ENCODE data around the gene TMC1.

Gene TMC1

GRCh38 chr9:72646061-72646460, 124.7 kb downstream of the TMC1 start:
- Histone ChIP-seq H3K27me3 (ENCODE audit: control insufficient read depth in 1 of 2, insufficient read depth in 2 of 2, low read length in 2 of 2) (no peaks in the 10 kb centered on the region), H3K36me3 (ENCODE audit: control insufficient read depth in 2 of 2, insufficient read depth in 2 of 2, low read length in 2 of 2) (no peaks in the 10 kb centered on the region), H3K4me3 (ENCODE audit: low read length in 2 of 2) (no peak overlapping the region), H3K9me3 (ENCODE audit: control insufficient read depth in 2 of 2, low read length in 2 of 2) (no peaks in the 10 kb centered on the region), H3K9ac (ENCODE audit: low read length in 2 of 2) (no peak overlapping the region), H3K4me1 (ENCODE audit: control insufficient read depth, insufficient read depth, low read length) (no peaks in the 10 kb centered on the region), H3K27ac (ENCODE audit: low read length) (no peak overlapping the region)

DNA sequence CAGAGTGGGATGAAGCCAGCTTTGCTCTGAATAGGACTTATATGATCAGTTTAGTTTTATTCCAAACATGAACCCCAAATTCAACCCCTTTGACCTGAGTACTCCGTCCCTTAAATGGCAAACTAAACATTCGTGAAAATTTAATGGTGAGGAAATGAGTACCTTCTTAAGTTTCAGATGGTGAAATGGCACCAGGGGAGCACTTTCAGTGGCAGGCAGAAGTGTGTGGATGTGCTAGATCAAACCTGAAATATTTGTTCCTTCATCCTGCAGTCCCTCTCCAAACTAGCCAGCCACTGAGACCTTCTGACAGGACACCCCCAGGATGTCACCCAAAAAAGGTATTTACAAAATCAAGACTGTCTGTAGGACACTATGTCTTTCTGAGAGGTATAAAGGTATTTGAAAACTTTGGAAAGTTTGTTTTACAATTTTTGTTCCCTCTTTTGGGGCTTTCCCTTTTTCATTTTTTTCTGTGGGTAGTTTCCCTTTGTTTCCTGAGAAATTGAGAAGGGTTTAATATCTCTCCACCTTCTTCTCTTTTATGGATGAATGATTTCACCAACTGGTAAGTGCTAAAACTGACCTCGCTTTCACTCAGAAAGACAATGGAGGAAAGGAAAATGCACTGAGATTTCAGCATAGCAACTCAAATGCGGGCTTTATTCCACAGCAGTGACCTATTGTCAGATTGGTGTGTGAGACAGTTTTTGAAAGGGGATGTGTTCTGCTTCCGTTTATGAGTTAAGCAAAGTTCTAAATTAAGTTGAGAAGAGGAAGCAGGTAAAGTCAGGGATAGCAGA, 127.1 kb downstream of the TMC1 start:
- H3K36me3 ChIP-seq (ENCODE audit: control insufficient read depth in 2 of 2, insufficient read depth in 2 of 2, low read length in 2 of 2) = no peaks in the 10 kb centered on the region
- no peak overlapping the region for H3K27ac ChIP-seq (ENCODE audit: low read length)
- no peak overlapping the region for H3K4me3 ChIP-seq (ENCODE audit: low read length in 2 of 2)
- H3K27me3 ChIP-seq (ENCODE audit: control insufficient read depth in 1 of 2, insufficient read depth in 2 of 2, low read length in 2 of 2) = no peaks in the 10 kb centered on the region
- no peak overlapping the region for H3K9ac ChIP-seq (ENCODE audit: low read length in 2 of 2)
- no peaks in the 10 kb centered on the region for H3K9me3 ChIP-seq (ENCODE audit: control insufficient read depth in 2 of 2, low read length in 2 of 2)
- no peaks in the 10 kb centered on the region for H3K4me1 ChIP-seq (ENCODE audit: control insufficient read depth, insufficient read depth, low read length)

DNA sequence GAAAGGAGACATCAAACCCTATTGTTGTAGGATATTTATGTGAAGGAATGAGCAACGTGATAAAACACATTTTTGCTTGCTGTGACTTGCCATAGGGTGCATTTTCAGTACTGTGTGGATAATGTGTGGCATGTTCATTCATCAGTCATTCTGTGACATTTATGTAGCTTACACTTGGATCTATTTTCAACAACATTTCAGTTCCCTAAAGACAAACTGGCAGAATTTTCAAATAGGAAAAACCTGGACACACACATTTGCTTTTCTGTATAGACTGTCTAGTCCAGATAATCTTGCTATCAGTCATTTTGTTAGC, 127.7 kb downstream of the TMC1 start:
- Histone ChIP-seq H3K9ac (ENCODE audit: low read length in 2 of 2) (no peak overlapping the region), H3K36me3 (ENCODE audit: control insufficient read depth in 2 of 2, insufficient read depth in 2 of 2, low read length in 2 of 2) (no peaks in the 10 kb centered on the region), H3K4me3 (ENCODE audit: low read length in 2 of 2) (no peak overlapping the region), H3K27me3 (ENCODE audit: control insufficient read depth in 1 of 2, insufficient read depth in 2 of 2, low read length in 2 of 2) (no peaks in the 10 kb centered on the region), H3K27ac (ENCODE audit: low read length) (no peak overlapping the region), H3K4me1 (ENCODE audit: control insufficient read depth, insufficient read depth, low read length) (no peaks in the 10 kb centered on the region), H3K9me3 (ENCODE audit: control insufficient read depth in 2 of 2, low read length in 2 of 2) (no peaks in the 10 kb centered on the region)

GRCh38 chr9:72650206-72650605, 128.8 kb downstream of the TMC1 start:
- H3K9me3 ChIP-seq (ENCODE audit: control insufficient read depth in 2 of 2, low read length in 2 of 2) = no peaks in the 10 kb centered on the region

GRCh38 chr9:72656021-72656420, 134.6 kb downstream of the TMC1 start:
- Histone ChIP-seq H3K9ac (ENCODE audit: low read length in 2 of 2) (no peak overlapping the region), H3K4me3 (ENCODE audit: low read length in 2 of 2) (no peak overlapping the region), H3K27ac (ENCODE audit: low read length) (no peak overlapping the region), H3K36me3 (ENCODE audit: control insufficient read depth in 2 of 2, insufficient read depth in 2 of 2, low read length in 2 of 2) (no peaks in the 10 kb centered on the region), H3K4me1 (ENCODE audit: control insufficient read depth, insufficient read depth, low read length) (no peaks in the 10 kb centered on the region), H3K9me3 (ENCODE audit: control insufficient read depth in 2 of 2, low read length in 2 of 2) (no peaks in the 10 kb centered on the region), H3K27me3 (ENCODE audit: control insufficient read depth in 1 of 2, insufficient read depth in 2 of 2, low read length in 2 of 2) (no peaks in the 10 kb centered on the region)

More at GRCh38 chr9:72650206-72650605, 128.8 kb downstream of the TMC1 start:
- H3K4me1 ChIP-seq (ENCODE audit: control insufficient read depth, insufficient read depth, low read length) = no peaks in the 10 kb centered on the region
- no peak overlapping the region for H3K27ac ChIP-seq (ENCODE audit: low read length)
- no peak overlapping the region for H3K9ac ChIP-seq (ENCODE audit: low read length in 2 of 2)
- H3K4me3 ChIP-seq (ENCODE audit: low read length in 2 of 2) = no peak overlapping the region
- H3K27me3 ChIP-seq (ENCODE audit: control insufficient read depth in 1 of 2, insufficient read depth in 2 of 2, low read length in 2 of 2) = no peaks in the 10 kb centered on the region
- no peaks in the 10 kb centered on the region for H3K36me3 ChIP-seq (ENCODE audit: control insufficient read depth in 2 of 2, insufficient read depth in 2 of 2, low read length in 2 of 2)

GRCh38 chr9:72657023-72657422, 135.6 kb downstream of the TMC1 start:
- Histone ChIP-seq H3K4me3 (ENCODE audit: low read length in 2 of 2) (no peak overlapping the region), H3K36me3 (ENCODE audit: control insufficient read depth in 2 of 2, insufficient read depth in 2 of 2, low read length in 2 of 2) (no peaks in the 10 kb centered on the region), H3K9me3 (ENCODE audit: control insufficient read depth in 2 of 2, low read length in 2 of 2) (no peaks in the 10 kb centered on the region), H3K9ac (ENCODE audit: low read length in 2 of 2) (no peak overlapping the region), H3K27me3 (ENCODE audit: control insufficient read depth in 1 of 2, insufficient read depth in 2 of 2, low read length in 2 of 2) (no peaks in the 10 kb centered on the region), H3K4me1 (ENCODE audit: control insufficient read depth, insufficient read depth, low read length) (no peaks in the 10 kb centered on the region), H3K27ac (ENCODE audit: low read length) (no peak overlapping the region)

DNA sequence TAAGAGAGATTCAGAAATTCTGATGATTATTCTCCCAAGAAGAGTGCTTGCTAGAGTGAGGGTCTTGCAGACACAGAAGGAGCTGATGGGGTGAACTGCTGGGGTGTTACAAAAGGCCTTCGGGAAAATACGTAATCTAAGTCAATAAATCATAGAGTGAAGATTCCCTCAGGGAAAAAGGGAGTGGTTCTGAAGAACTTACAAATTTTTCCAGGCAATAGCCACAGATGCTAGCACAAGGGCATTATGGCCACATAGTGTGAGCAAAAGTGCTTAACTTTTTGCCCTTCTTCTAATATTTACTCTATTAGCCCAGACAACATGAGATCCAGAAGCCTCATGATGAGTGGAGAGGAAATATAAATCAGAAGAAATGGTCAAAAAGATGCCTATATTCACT, 137.3 kb downstream of the TMC1 start:
- H3K27me3 ChIP-seq (ENCODE audit: control insufficient read depth in 1 of 2, insufficient read depth in 2 of 2, low read length in 2 of 2) = no peaks in the 10 kb centered on the region
- H3K36me3 ChIP-seq (ENCODE audit: control insufficient read depth in 2 of 2, insufficient read depth in 2 of 2, low read length in 2 of 2) = no peaks in the 10 kb centered on the region
- H3K27ac ChIP-seq (ENCODE audit: low read length) = no peak overlapping the region
- no peak overlapping the region for H3K9ac ChIP-seq (ENCODE audit: low read length in 2 of 2)
- H3K4me1 ChIP-seq (ENCODE audit: control insufficient read depth, insufficient read depth, low read length) = no peaks in the 10 kb centered on the region
- no peaks in the 10 kb centered on the region for H3K9me3 ChIP-seq (ENCODE audit: control insufficient read depth in 2 of 2, low read length in 2 of 2)
- H3K4me3 ChIP-seq (ENCODE audit: low read length in 2 of 2) = no peak overlapping the region

DNA sequence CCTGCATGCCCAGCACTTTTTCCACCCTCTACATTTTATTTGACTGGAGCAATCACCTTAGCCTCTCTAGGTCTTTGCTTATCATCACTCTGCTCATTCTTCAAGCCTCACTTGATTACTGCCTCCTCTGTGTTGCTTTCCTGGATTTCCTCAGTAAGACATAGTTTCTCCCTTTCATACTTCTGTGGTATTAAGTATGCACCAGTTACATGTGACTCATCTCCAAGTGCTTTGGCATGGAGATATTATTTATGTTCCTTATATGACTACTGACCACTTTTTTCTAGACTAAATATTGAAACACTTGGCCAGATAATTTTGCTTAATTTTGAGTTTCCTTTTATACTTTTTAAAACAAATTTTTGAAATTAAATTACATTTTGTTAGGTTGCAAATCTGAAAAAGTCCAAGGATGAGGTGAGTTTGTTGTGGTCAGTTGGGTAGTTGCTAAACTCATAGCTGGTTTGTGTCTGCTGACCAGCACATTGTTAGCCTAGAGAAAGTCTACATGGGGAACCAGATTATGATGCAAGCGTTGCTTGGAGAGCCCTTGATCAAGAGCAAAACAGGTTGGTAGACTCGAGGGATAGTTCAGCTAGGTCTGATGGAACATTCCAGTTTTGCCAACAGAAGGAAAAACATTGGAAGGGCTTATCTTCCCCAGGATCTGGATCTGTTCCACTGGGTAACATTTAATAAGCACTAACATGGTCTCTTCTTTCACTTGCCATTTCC, 140.2 kb downstream of the TMC1 start:
- H3K9me3 ChIP-seq (ENCODE audit: control insufficient read depth in 2 of 2, low read length in 2 of 2) = peaks cover 0 to 3% of the 10 kb centered on the region in 2 donors
- no peaks in the 10 kb centered on the region for H3K27me3 ChIP-seq (ENCODE audit: control insufficient read depth in 1 of 2, insufficient read depth in 2 of 2, low read length in 2 of 2)
- no peaks in the 10 kb centered on the region for H3K4me1 ChIP-seq (ENCODE audit: control insufficient read depth, insufficient read depth, low read length)
- no peak overlapping the region for H3K27ac ChIP-seq (ENCODE audit: low read length)
- H3K9ac ChIP-seq (ENCODE audit: low read length in 2 of 2) = no peak overlapping the region
- H3K36me3 ChIP-seq (ENCODE audit: control insufficient read depth in 2 of 2, insufficient read depth in 2 of 2, low read length in 2 of 2) = no peaks in the 10 kb centered on the region
- no peak overlapping the region for H3K4me3 ChIP-seq (ENCODE audit: low read length in 2 of 2)

- Histone ChIP-seq H3K9ac (ENCODE audit: low read length in 2 of 2) (no peak overlapping the region), H3K4me3 (ENCODE audit: low read length in 2 of 2) (no peak overlapping the region), H3K27me3 (ENCODE audit: control insufficient read depth in 1 of 2, insufficient read depth in 2 of 2, low read length in 2 of 2) (no peaks in the 10 kb centered on the region), H3K36me3 (ENCODE audit: control insufficient read depth in 2 of 2, insufficient read depth in 2 of 2, low read length in 2 of 2) (no peaks in the 10 kb centered on the region), H3K27ac (ENCODE audit: low read length) (no peak overlapping the region), H3K4me1 (ENCODE audit: control insufficient read depth, insufficient read depth, low read length) (no peaks in the 10 kb centered on the region), H3K9me3 (ENCODE audit: control insufficient read depth in 2 of 2, low read length in 2 of 2) (peaks cover 0 to 3% of the 10 kb centered on the region in 2 donors)
Observed at GRCh38 chr9:72665421-72665820, 144.0 kb downstream of the TMC1 start.

DNA sequence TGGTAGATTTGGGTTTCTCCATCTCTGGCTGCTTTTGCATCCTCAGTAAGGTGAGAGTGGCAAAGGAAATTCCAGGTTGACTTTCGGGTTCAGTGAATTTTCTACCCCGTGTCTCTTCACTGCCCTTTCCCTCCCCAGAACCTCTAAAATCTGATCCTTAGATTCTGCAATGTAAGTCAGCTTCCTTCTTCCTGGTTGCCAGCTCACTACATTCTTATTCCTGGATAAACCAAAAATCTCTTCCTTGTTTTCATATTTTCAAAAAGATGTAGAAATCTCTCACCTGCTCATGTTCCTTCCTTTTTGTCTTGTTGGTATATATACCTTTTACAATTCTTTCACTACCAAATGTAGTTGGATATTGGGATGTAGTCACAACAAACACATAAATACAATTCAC, 145.8 kb downstream of the TMC1 start:
- no peak overlapping the region for H3K4me3 ChIP-seq (ENCODE audit: low read length in 2 of 2)
- H3K27ac ChIP-seq (ENCODE audit: low read length) = no peak overlapping the region
- no peaks in the 10 kb centered on the region for H3K4me1 ChIP-seq (ENCODE audit: control insufficient read depth, insufficient read depth, low read length)
- no peaks in the 10 kb centered on the region for H3K36me3 ChIP-seq (ENCODE audit: control insufficient read depth in 2 of 2, insufficient read depth in 2 of 2, low read length in 2 of 2)
- H3K27me3 ChIP-seq (ENCODE audit: control insufficient read depth in 1 of 2, insufficient read depth in 2 of 2, low read length in 2 of 2) = no peaks in the 10 kb centered on the region
- no peak overlapping the region for H3K9ac ChIP-seq (ENCODE audit: low read length in 2 of 2)
- peaks cover 0 to 3% of the 10 kb centered on the region in 2 donors for H3K9me3 ChIP-seq (ENCODE audit: control insufficient read depth in 2 of 2, low read length in 2 of 2)

GRCh38 chr9:72674961-72675360, 153.6 kb downstream of the TMC1 start:
- Histone ChIP-seq H3K27ac (ENCODE audit: low read length) (no peak overlapping the region), H3K27me3 (ENCODE audit: control insufficient read depth in 1 of 2, insufficient read depth in 2 of 2, low read length in 2 of 2) (no peaks in the 10 kb centered on the region), H3K4me3 (ENCODE audit: low read length in 2 of 2) (no peak overlapping the region), H3K4me1 (ENCODE audit: control insufficient read depth, insufficient read depth, low read length) (no peaks in the 10 kb centered on the region), H3K9ac (ENCODE audit: low read length in 2 of 2) (no peak overlapping the region), H3K9me3 (ENCODE audit: control insufficient read depth in 2 of 2, low read length in 2 of 2) (no peaks in the 10 kb centered on the region), H3K36me3 (ENCODE audit: control insufficient read depth in 2 of 2, insufficient read depth in 2 of 2, low read length in 2 of 2) (no peaks in the 10 kb centered on the region)
